Aorta (tissue), 5 donors: ENCODE results near the gene RBM47. TPM values are rescaled to one million over a fixed set of nuclear protein-coding genes. Genes with fewer than 3 reads are reported as not detected.
"Not testable (repeated sequence)": the region's sequence is repeated elsewhere in the genome, so short reads cannot be mapped to it uniquely, and the experiment has no call there.

Experiments
- ATAC-seq: fragments of 200-7000 bp; cut with Tn5 transposase; one replicate; pipeline ENCODE4 v1.9.1; 2022; ENCODE audit warnings: moderate library complexity; ENCODE audit not compliant: low FRiP score
- DNase-seq, 2 donors: peaks; one replicate each; pipeline ENCODE4 v3.0.0-alpha.2; 2020
- H3K27ac ChIP-seq, 2 donors: one replicate each; pipeline ENCODE4 v1.5.1; 2013; ENCODE audit warnings: low read length in 2 of 2, mild to moderate bottlenecking in 2 of 2, moderate library complexity in 2 of 2, control low read depth in 1 of 2, inconsistent platforms in 1 of 2, low read depth in 1 of 2
- H3K27me3 ChIP-seq, 2 donors: one replicate each; pipeline ENCODE4 v1.6.1; 2013; ENCODE audit warnings: control low read depth in 1 of 2, low read length in 1 of 2, mild to moderate bottlenecking in 1 of 2, moderate library complexity in 1 of 2; ENCODE audit not compliant: insufficient read depth in 2 of 2, control insufficient read depth in 1 of 2
- H3K36me3 ChIP-seq, 2 donors: one replicate each; pipeline ENCODE4 v1.6.1; 2013; ENCODE audit warnings: control low read depth in 1 of 2, low read length in 1 of 2, mild to moderate bottlenecking in 1 of 2; ENCODE audit not compliant: insufficient read depth in 2 of 2, control insufficient read depth in 1 of 2
- H3K4me1 ChIP-seq, 2 donors: one replicate each; pipeline ENCODE4 v1.6.1; 2013; ENCODE audit warnings: low read length in 2 of 2, control low read depth in 1 of 2, mild to moderate bottlenecking in 1 of 2, moderate library complexity in 1 of 2; ENCODE audit not compliant: insufficient read depth in 2 of 2, control insufficient read depth in 1 of 2
- H3K4me3 ChIP-seq, 2 donors: one replicate each; pipeline ENCODE4 v1.5.1; 2013; ENCODE audit warnings: low read length in 2 of 2, control low read depth in 1 of 2, mild to moderate bottlenecking in 1 of 2
- H3K9me3 ChIP-seq: one replicate; pipeline ENCODE4 v1.6.1; 2013; ENCODE audit warnings: mild to moderate bottlenecking, low read length; ENCODE audit not compliant: control insufficient read depth
- WGBS, 2 donors: extraction: QIAGEN DNeasy Blood & Tissue Kit; methylation state at CpG; one replicate each; pipeline ENCODE4 v1.1.7; 2013; 5-methylcytosine and 5-hydroxymethylcytosine counted together
- intact Hi-C, 2 donors: fragments of 100-400 bp; cut with DNase I; formaldehyde crosslinking; loops; one replicate each; pipeline versions ENCODE4 v1.14.2 to v1.15.0; 2022
- polyA plus RNA-seq, 2 donors: library from polyadenylated mRNA; stranded (reverse); fragments of 200-250 nt; gene quantifications; one replicate each; pipeline ENCODE4 v1.2.3, GENCODE V29; 2013
- total RNA-seq, 2 donors: library from RNA; stranded (reverse); fragmentation: NEBNext Ultra II Directional; extraction: Animal tissue kit (Norgen Biotek cat#: 25700); gene quantifications; one replicate each; pipeline ENCODE4 v1.2.1, GENCODE V29; 2021
- donor health status: healthy with polysubstance abuse.
- donor health status: Bipolar disorder and iron deficiency.
- donor health status: DM: no; HTN: no; CAD: no.
- donor health status: DM: no; HTN: no; CAD: no.
- donor health status: DM: yes; HTN: yes; CAD: no.

The RBM47 gene
- total and polyA plus RNA-seq, 4 donors: 1.8 to 33.5 (median 23.1) TPM

DNA sequence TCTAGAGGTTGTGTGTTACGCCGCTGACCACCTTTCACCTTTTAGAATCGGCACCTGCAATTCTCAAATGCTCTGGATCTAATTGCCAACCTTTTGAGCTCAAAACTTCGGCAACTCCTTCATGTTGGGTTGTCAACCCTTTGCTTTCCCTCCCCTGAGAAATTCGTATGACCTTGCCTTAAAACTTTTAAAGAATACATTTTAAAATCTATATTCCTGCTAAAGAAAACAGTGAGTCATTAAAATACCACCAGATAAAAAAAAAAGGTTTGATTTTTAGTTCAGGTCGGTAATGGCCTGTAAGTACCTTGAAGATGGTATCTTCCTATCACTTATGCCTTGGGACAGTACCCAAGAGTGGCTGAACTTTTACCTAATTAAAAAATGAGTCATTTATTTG lies 1.3 kb downstream of the RBM47 start:
- ATAC-seq, H3K36me3 ChIP-seq, H3K27me3 ChIP-seq, DNase-seq, H3K4me3 ChIP-seq, H3K27ac ChIP-seq, H3K9me3 ChIP-seq, intact Hi-C loops, H3K4me1 ChIP-seq: not testable (repeated sequence)
- WGBS, 2 donors: 45 to 47% methylated on average over 6 of the region's 6 CpGs

DNA sequence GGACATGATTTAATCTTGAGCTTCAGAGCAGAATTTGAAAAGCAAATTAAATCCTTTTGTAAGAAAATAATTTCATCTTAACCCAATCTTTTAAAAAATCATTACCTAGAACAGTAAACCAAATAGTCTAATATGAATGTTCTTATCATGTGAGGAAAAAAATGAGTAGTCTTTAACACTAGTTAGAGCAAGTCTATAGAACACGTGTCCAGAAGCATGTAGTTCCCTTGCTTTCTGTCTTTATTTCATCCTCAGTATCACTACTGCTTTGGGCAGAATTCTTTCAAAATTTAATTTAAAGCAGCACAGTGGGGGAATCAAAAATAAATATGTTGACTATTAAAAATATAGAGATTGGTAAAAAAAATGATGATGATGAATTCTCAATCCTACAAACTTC lies 2.1 kb downstream of the RBM47 start:
- no peak for DNase-seq
- peaks cover 2% of the 10 kb centered on the region for H3K9me3 ChIP-seq

DNA sequence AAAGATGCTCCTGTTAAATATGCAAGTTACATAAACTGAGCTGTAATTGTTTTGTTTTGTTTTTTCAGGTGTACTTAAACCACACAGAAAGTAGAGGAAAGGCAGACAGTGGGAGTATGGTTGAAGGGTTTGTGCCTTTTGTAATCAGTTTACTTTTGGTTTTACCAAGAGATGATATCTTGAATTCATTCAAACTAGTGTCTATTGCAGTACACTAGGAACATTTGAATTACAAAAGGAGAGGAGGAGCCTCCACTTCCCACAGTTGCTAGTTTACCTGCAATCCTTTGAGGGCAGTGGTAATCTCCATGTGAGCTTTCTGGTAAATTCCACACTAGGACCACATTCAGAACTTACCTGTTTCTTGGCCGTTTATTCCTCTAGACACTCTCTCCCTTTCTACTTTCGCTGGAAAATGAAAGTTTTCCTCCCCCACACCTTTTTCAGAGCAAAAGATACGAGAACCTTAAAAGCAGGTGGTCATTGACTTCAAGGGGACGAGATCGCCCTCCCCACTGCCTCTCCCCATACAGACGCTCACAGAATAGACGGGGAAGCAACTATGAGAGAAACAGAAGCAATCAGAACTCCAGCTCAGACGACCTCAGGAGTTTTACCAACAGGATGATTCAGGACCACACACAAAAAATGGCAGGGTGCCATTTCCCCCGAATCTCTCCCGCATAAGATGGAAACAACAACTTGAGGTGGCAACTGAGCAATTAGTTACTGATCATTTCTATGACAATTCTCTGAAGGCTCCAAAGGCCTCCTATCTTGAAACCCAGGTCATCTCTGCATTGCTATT lies 3.3 kb downstream of the RBM47 start:
- intact Hi-C loops: no loop called here
- peaks cover 2% of the 10 kb centered on the region for H3K9me3 ChIP-seq
- 27 to 35% methylated on average over 10 of the region's 10 CpGs for WGBS, 2 donors
- peaks cover 0 to 2% of the 10 kb centered on the region in 2 donors for H3K27me3 ChIP-seq
- no peak overlapping the region for H3K27ac ChIP-seq
- DNase-seq (no peak), ATAC-seq (no peak)
- H3K4me1 ChIP-seq: no peaks in the 10 kb centered on the region
- H3K36me3 ChIP-seq: no peaks in the 10 kb centered on the region
- no peak overlapping the region for H3K4me3 ChIP-seq

More for the DNA sequence above, 2.1 kb downstream of the RBM47 start:
- H3K36me3 ChIP-seq: no peaks in the 10 kb centered on the region
- ATAC-seq: no peak
- H3K4me1 ChIP-seq: no peaks in the 10 kb centered on the region
- H3K27me3 ChIP-seq: no peaks in the 10 kb centered on the region
- H3K4me3 ChIP-seq: no peak overlapping the region
- 71 to 74% methylated on average over 1 of the region's 1 CpG for WGBS, 2 donors
- H3K27ac ChIP-seq: no peak overlapping the region
- intact Hi-C loops: no loop called here

DNA sequence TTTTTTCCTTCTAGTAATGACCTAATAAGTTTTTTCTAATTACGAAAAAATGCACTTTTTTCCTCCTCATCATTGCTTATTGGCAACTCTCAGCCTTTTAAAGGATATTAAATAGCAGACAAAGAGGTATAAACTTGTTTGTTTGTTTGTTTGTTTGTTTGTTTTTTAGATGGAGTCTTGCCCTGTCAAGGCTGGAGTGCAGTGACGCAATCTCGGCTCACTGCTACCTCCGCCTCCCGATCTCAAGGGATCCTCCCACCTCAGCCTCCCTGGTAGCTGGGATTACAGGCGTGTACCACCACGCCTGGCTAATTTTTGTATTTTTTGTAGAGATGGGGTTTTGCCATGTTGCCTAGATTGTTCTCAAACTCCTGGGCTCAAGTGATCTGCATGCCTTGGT lies 6.0 kb downstream of the RBM47 start:
- intact Hi-C loops: no loop called here
- no peak overlapping the region for H3K4me3 ChIP-seq
- WGBS, 2 donors: 91 to 96% methylated on average over 7 of the region's 7 CpGs

DNA sequence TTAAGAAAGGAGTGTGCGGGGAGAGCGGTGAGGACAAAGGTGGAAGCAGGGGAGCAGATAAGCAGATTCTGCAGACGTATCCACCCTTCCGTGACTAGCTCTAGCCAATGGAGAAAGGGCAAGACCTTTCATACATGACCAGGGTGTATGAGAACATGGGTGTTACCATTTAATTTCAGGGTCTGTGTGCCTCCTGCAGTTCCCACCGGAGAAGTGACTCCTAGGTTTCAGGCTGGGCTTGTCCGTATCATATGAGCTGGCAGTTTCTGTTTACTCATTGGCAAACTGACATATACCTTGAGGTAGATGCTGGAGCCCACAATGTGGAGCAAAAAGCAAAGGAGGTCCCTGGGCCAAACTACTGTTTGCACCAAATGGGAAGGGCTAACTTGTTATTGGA lies 6.8 kb downstream of the RBM47 start:
- Histone ChIP-seq H3K27ac (no peak overlapping the region), H3K4me1 (no peaks in the 10 kb centered on the region), H3K4me3 (no peak overlapping the region), H3K36me3 (no peaks in the 10 kb centered on the region), H3K9me3 (peaks cover 2% of the 10 kb centered on the region), H3K27me3 (peaks cover 0 to 2% of the 10 kb centered on the region in 2 donors)
- ATAC-seq: no peak
- intact Hi-C loops: no loop called here
- 80 to 81% methylated on average over 6 of the region's 6 CpGs for WGBS, 2 donors
- no peak for DNase-seq

More for the DNA sequence above, 6.0 kb downstream of the RBM47 start:
- no peaks in the 10 kb centered on the region for H3K36me3 ChIP-seq
- peaks cover 2% of the 10 kb centered on the region for H3K9me3 ChIP-seq
- H3K27ac ChIP-seq: no peak overlapping the region
- DNase-seq (no peak), ATAC-seq (no peak)
- peaks cover 0 to 2% of the 10 kb centered on the region in 2 donors for H3K27me3 ChIP-seq
- H3K4me1 ChIP-seq: no peaks in the 10 kb centered on the region

DNA sequence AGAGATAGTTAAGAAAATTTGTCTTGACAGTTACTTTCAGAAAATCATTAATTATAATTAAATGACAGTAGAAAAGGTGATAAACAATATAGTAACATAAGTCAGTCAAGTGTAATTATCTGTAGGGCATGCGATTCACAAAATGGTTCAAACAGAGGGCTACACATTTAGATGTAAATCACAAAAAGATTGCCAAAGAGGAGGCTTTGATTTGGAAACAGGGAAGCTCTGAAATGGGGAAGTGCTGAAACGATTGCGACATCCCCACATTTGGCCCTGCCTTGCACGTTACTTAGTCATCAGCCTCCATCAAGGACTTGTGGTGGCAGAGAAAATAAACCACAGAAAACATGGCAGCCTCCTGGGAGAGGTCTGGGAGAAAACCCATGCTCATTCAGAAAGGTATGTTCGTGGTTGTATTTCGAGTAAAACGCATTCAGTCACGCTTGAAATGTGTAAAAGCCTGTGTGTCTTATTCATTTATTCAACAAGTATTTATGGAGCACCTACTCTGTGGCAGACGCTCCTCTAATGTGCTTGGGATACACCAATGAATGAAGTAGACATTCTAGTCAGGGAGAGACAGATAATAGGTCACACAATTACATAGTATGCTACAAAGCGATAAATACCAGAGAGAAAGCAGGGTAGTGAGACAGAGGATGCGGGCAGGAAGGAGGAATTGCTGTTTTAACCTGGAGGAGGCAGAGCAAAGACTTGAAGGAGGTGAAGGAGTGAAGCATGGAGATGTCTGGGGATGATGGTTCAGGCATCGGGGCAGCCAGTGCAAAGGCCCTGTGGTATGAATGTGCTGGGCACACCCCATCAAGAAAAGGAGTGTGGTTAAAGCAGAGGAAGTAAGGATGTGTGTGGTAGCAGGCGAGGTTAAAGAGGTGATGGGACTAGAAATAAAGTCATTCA lies 7.8 kb downstream of the RBM47 start:
- ATAC-seq: peak; percentile 85

GRCh38 chr4:40621229-40621591 lies 8.5 kb downstream of the RBM47 start:
- WGBS, 2 donors: 58 to 61% methylated on average over 4 of the region's 4 CpGs

More for the DNA sequence above, 7.8 kb downstream of the RBM47 start:
- intact Hi-C loops: no loop called here
- Histone ChIP-seq H3K27ac (no peak overlapping the region), H3K4me1 (no peaks in the 10 kb centered on the region), H3K9me3 (peaks cover 2% of the 10 kb centered on the region), H3K4me3 (no peak overlapping the region), H3K27me3 (peaks cover 0 to 2% of the 10 kb centered on the region in 2 donors), H3K36me3 (no peaks in the 10 kb centered on the region)
- peak; percentile 85 to 89 for DNase-seq
- WGBS, 2 donors: 60 to 70% methylated on average over 13 of the region's 13 CpGs

DNA sequence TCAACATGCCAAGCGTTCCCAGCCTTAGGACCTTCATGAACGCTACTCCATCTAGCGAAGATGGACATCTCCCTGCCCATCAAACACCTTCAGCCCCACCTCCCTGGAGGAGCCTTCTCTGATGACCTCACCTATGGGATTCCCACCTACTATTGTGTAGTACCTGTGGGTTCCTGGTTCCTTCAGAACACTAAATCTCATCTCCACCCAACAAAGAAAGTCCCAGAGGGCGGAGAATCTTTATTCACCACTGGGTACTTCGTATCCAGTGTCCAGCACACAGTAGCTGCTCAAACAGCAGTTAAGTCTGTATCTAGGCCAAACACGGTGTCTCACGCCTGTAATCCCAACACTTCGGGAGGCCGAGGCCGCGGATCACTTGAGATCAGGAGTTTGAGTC lies 10.1 kb downstream of the RBM47 start:
- Histone ChIP-seq H3K36me3 (no peaks in the 10 kb centered on the region), H3K27me3 (peaks cover 0 to 2% of the 10 kb centered on the region in 2 donors), H3K4me3 (no peak overlapping the region), H3K4me1 (no peaks in the 10 kb centered on the region), H3K9me3 (no peaks in the 10 kb centered on the region), H3K27ac (no peak overlapping the region)
- DNase-seq: no peak
- intact Hi-C loops: no loop called here
- 88 to 92% methylated on average over 11 of the region's 11 CpGs for WGBS, 2 donors
- no peak for ATAC-seq

More at GRCh38 chr4:40621229-40621591, 8.5 kb downstream of the RBM47 start:
- no peak overlapping the region for H3K27ac ChIP-seq
- H3K9me3 ChIP-seq: no peaks in the 10 kb centered on the region
- H3K36me3 ChIP-seq: no peaks in the 10 kb centered on the region
- DNase-seq (no peak), ATAC-seq (no peak)
- H3K4me3 ChIP-seq: no peak overlapping the region
- H3K27me3 ChIP-seq: peaks cover 0 to 2% of the 10 kb centered on the region in 2 donors
- H3K4me1 ChIP-seq: no peaks in the 10 kb centered on the region
- intact Hi-C loops: no loop called here
